HG03039 (cell line): ENCODE measurements around the gene SULT4A1.
"Not testable (repeated sequence)": the region's sequence is repeated elsewhere in the genome, so short reads cannot be mapped to it uniquely, and the experiment has no call there.

Experiments used
- ATAC-seq: cut with Tn5 transposase; IDR thresholded peaks from one replicate; pipeline ENCODE4 v1.9.1; 2021; ENCODE audit warnings: mild to moderate bottlenecking, moderate library complexity; ENCODE audit not compliant: unreplicated experiment

SULT4A1 gene

GRCh38 chr22:43887391-43887790 is 25.1 kb upstream of the SULT4A1 start:
- ATAC-seq: no peak

- ATAC-seq: no peak
Measured at GRCh38 chr22:43886231-43886630, 23.9 kb upstream of the SULT4A1 start.

GRCh38 chr22:43885786-43886185 is 23.5 kb upstream of the SULT4A1 start:
- ATAC-seq: no peak

GRCh38 chr22:43885319-43885671 is 23.0 kb upstream of the SULT4A1 start:
- ATAC-seq: no peak

GRCh38 chr22:43884600-43885318 is 22.4 kb upstream of the SULT4A1 start:
- ATAC-seq: peak; percentile 60

- no peak for ATAC-seq
Measured at GRCh38 chr22:43883719-43884415, 21.6 kb upstream of the SULT4A1 start.

- ATAC-seq: no peak
Measured at GRCh38 chr22:43883012-43883661, 20.8 kb upstream of the SULT4A1 start.

- ATAC-seq: no peak
Measured at GRCh38 chr22:43882122-43882767, 19.9 kb upstream of the SULT4A1 start.

GRCh38 chr22:43881091-43882061 is 19.1 kb upstream of the SULT4A1 start:
- ATAC-seq: no peak

- ATAC-seq: no peak
Measured at GRCh38 chr22:43880541-43880991, 18.3 kb upstream of the SULT4A1 start.

GRCh38 chr22:43879901-43880540 is 17.7 kb upstream of the SULT4A1 start:
- ATAC-seq: no peak

GRCh38 chr22:43878831-43879550 is 16.7 kb upstream of the SULT4A1 start:
- no peak for ATAC-seq

GRCh38 chr22:43878079-43878795 is 15.9 kb upstream of the SULT4A1 start:
- no peak for ATAC-seq

- no peak for ATAC-seq
Measured at GRCh38 chr22:43876866-43877509, 14.7 kb upstream of the SULT4A1 start.

- ATAC-seq: no peak
Measured at GRCh38 chr22:43869799-43870198, 7.5 kb upstream of the SULT4A1 start.

- not testable (repeated sequence) for ATAC-seq
Measured at GRCh38 chr22:43869001-43869400, 6.7 kb upstream of the SULT4A1 start.

- no peak for ATAC-seq
Measured at GRCh38 chr22:43867839-43868635, 5.7 kb upstream of the SULT4A1 start.
